GM19035 (cell line): ENCODE measurements around the gene MUC13.

Experiments
- ATAC-seq: cut with Tn5 transposase; IDR thresholded peaks from one replicate; pipeline ENCODE4 v1.9.1; 2021; ENCODE audit not compliant: unreplicated experiment

The MUC13 gene

GRCh38 chr3:124879337-124879680 is 55.2 kb downstream of the MUC13 start:
- ATAC-seq, result no peak

- no peak for ATAC-seq
Measured at GRCh38 chr3:124878561-124879336, 55.8 kb downstream of the MUC13 start.

- ATAC-seq, result no peak
Measured at GRCh38 chr3:124877674-124878073, 56.9 kb downstream of the MUC13 start.

GRCh38 chr3:124876401-124876878 is 58.1 kb downstream of the MUC13 start:
- no peak for ATAC-seq

- no peak for ATAC-seq
Measured at GRCh38 chr3:124873226-124873625, 61.3 kb downstream of the MUC13 start.

GRCh38 chr3:124867511-124867910 is 67.0 kb downstream of the MUC13 start:
- ATAC-seq, result no peak

GRCh38 chr3:124862006-124862405 is 72.5 kb downstream of the MUC13 start:
- ATAC-seq, result no peak

- no peak for ATAC-seq
Measured at GRCh38 chr3:124861041-124861440, 73.5 kb downstream of the MUC13 start.

GRCh38 chr3:124860599-124860998 is 74.0 kb downstream of the MUC13 start:
- no peak for ATAC-seq

- ATAC-seq, result no peak
Measured at GRCh38 chr3:124859025-124859424, 75.5 kb downstream of the MUC13 start.

GRCh38 chr3:124858275-124858674 is 76.3 kb downstream of the MUC13 start:
- ATAC-seq, result no peak

GRCh38 chr3:124856677-124857076 is 77.9 kb downstream of the MUC13 start:
- ATAC-seq, result no peak
